GDM1 (cell line): ENCODE results near the gene MYH15.

Experiments
- DNase-seq: peaks from one replicate; lab custom pipeline; 2025; lab: John Stamatoyannopoulos, UW

The MYH15 gene

GRCh38 chr3:108414007-108414406 is 96.4 kb downstream of the MYH15 start:
- DNase-seq: no peak

GRCh38 chr3:108412121-108412750 is 98.2 kb downstream of the MYH15 start:
- DNase-seq: no peak

- DNase-seq: no peak
Measured at GRCh38 chr3:108410531-108410984, 99.8 kb downstream of the MYH15 start.

- DNase-seq: no peak
Measured at GRCh38 chr3:108409800-108410178, 100.6 kb downstream of the MYH15 start.

GRCh38 chr3:108408883-108409799 is 101.3 kb downstream of the MYH15 start:
- DNase-seq: no peak

GRCh38 chr3:108407886-108408285 is 102.5 kb downstream of the MYH15 start:
- DNase-seq: no peak

- DNase-seq: peak; percentile 26
Measured at GRCh38 chr3:108406661-108407206, 103.7 kb downstream of the MYH15 start.

- DNase-seq: no peak
Measured at GRCh38 chr3:108406063-108406660, 104.2 kb downstream of the MYH15 start.

- no peak for DNase-seq
Measured at GRCh38 chr3:108404368-108404767, 106.0 kb downstream of the MYH15 start.

- no peak for DNase-seq
Measured at GRCh38 chr3:108403686-108404345, 106.6 kb downstream of the MYH15 start.

- DNase-seq: no peak
Measured at GRCh38 chr3:108403198-108403597, 107.2 kb downstream of the MYH15 start.

- DNase-seq: no peak
Measured at GRCh38 chr3:108401836-108402235, 108.6 kb downstream of the MYH15 start.

GRCh38 chr3:108398510-108398909 is 111.9 kb downstream of the MYH15 start:
- DNase-seq: no peak

- DNase-seq: no peak
Measured at GRCh38 chr3:108396336-108396735, 114.1 kb downstream of the MYH15 start.

- DNase-seq: no peak
Measured at GRCh38 chr3:108394563-108394962, 115.8 kb downstream of the MYH15 start.

GRCh38 chr3:108394016-108394415 is 116.4 kb downstream of the MYH15 start:
- DNase-seq: no peak

- no peak for DNase-seq
Measured at GRCh38 chr3:108393128-108393900, 117.1 kb downstream of the MYH15 start.

- no peak for DNase-seq
Measured at GRCh38 chr3:108391917-108392593, 118.3 kb downstream of the MYH15 start.

GRCh38 chr3:108389372-108389771 is 121.0 kb downstream of the MYH15 start:
- no peak for DNase-seq
